Hematopoietic multipotent progenitor cell (in vitro differentiated cells): ENCODE results near the gene ETV6. TPM values are rescaled to one million over a fixed set of nuclear protein-coding genes. Genes with fewer than 3 reads are reported as not detected.
A peak's percentile ranks its signal among the peaks of the same experiment; 100 is the strongest.
"Not testable (repeated sequence)": the region's sequence is repeated elsewhere in the genome, so short reads cannot be mapped to it uniquely, and the experiment has no call there.

ENCODE experiments used
- DNase-seq, 3 donors: peaks; one replicate each; pipeline ENCODE4 v3.0.0-alpha.2; 2011 to 2015; ENCODE audit warnings: low read depth in 2 of 3, low spot score in 2 of 3
- total RNA-seq: library from RNA; depleted of rRNA; stranded (reverse); fragments of >200 nt; gene quantifications from one replicate; pipeline ENCODE4 v1.2.3, GENCODE V29; 2012

Gene ETV6
- total RNA-seq, 1 donor = 99.9 TPM

DNA sequence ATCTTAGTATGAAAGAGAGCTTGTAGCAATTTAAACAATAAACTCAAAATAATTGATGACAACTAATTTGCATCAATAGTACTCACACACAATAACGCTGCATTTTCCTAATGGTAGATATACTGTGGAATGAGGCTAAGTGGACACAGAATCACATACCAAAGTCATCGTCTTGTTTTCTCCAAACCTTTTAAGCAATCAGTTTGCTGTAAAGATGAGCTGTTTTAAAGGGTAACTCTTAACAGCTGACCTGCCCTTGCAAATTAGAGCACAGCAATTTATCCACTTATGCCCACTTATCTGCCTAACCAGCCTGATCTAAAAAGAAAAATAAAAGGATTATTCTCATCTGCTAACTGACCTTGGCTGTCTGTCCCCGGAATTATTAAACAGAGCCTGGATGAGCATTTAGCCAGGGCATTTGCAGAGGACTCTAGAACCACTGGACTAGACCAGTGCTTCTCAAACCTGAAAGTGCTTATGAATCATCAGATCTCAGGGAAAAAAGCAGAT, 247.0 kb downstream of the ETV6 start:
- DNase-seq = no peak

DNA sequence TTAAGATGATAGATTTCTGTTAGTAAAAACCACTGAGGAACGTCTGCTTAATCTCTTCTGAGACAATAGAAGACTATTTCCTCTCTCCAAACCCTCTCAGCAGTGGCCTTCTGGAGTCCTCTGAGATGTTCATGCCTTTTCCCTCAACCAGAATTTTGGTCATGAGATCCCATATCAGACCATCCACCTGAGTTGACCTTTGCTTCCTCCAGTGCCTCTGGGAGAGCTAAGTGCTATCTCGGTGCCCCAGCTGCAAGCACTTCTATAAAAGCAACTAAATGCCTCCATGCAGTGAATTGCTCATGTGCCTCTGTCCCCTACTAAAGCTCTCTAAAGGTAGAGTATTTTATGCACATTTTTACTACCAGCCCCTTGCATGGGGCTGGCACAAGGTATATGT, 248.4 kb downstream of the ETV6 start:
- no peak for DNase-seq

DNA sequence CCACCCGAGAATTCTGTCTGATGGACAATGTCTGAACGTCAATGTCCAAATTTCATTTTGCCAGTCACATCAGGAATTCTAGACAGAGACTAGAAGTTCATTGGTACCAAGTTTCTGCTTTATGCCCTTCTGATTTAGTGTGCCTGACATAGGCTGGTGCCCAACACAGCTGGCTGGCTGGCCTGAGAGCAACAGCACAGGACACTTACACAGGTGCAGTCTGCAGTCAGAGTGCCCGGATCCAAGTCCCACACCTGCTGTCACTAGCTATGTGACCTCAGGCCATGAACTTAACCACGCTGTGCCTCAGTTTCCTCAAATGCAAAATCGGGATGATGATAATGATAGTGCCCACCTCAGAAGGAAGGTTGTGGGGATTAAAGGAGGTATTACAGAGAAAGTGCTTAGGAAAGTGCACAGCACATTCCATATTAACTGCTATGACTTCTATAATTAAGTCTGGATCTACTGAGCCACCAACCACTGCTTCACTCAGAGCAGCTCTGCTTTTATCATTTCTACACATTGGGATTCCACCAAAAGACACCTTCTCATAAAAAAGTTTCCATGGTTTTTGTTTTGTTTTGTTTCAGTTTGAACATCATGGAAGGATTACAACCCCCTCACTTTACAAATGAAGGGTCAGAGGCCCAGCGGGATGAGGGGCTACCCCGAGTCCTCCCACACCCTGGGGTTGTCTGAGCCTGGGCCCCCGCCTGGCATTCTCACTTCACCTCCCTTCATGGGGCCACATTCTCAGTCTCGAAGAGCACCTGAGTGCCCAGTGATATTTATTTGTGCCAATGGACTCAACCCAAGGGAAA, 252.4 kb downstream of the ETV6 start:
- DNase-seq = no peak

DNA sequence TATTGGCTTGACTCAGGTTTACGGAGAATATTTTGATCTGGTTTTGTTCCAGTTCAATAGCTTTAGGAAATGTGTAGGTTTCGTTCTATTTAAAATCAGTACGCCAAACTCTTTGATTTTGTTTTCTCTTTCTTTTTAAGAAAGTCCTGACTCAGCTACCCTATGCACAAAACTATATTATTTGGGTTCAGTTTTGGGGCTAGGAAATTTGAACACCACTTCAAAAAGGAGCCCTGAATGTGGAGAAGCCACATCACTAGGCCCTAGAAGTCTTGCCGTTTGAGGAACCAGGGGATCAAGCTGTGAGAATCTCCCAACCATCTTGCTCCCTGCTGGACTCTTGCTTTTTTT, 253.0 kb downstream of the ETV6 start:
- DNase-seq = no peak

DNA sequence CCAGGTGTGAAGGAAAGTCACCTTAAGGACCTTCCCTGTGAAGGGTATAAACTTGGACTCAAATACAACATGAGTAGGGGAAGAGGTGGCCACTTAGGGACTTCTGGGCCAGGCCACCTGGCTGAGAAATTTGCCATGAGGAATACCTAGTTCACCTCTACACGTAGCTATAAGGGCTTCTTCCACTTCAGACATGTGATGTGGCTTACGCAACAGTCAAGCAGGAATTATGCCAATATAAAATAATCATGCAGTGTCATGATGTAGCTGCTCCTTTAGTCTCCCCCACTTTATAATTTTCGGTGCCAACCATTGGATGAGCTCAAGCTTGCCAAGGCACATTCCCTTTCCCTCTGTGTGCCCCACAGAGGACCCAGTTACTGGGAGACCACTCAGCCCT, 254.7 kb downstream of the ETV6 start:
- no peak for DNase-seq

DNA sequence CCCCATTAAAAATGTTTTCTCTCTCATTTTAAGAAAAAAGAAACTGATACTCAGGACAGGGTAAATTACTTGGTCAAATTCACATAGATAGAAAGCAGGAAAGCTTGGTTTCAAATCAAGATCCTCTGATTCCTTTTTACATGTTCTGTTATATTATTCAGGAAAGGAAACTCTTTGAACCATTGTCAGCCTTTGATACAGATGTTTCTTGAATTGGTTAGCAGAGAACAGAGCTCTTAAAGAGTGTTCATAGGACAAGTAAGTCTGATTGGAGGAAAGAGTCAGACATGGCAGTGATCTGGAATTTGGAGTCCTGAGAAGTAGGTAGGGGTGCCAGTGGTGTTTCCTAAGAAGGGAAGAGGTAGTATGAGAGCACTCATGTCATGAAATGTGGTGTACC, 256.1 kb downstream of the ETV6 start:
- DNase-seq = no peak

DNA sequence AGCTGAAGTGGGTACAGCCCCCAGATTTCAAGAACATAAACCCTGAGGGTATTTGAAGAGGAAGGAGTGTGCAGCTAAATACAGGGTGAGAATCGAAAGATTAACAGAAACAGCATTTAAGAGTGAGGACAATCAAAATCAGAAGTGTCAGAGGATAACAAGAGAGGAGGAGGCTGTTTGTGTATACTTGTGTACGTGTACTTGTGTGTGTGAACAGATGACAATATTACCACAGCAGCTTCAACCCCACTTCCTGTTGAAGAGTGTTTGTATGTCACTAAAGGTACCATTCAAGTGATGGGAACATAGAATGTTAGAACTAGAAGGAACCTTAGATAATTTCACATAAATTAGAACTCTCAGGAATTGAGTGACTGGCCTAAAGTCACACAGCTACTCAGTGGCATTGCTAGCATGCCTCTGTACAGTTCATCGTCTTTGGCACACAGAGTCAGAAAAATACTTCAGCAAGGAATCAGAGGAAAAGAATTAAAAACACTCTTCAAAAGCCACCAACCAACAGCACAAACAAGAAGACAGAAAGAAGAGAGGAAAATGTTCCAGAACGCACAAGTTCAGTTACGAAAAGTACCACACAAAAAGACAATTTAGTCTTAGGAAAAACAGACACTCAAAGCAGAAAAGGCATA, 256.9 kb downstream of the ETV6 start:
- no peak for DNase-seq

DNA sequence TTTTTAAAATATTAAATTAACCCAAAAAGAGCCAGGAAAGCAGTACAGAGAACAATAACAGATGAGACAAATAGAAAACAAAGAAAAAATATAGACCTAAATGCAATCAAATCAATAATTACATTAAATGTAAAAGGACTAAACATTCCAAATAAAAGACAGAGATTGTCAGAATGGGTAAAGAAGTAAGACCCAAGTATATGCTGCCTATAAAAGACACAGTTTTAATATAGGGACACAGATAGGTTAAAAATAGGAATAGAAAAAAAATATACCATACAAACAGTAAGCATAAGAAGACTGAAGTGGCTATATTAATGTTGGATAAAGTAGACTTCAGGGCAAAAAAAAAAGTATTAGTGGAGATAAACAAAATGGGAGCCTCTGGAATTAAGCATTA, 258.2 kb downstream of the ETV6 start:
- no peak for DNase-seq

DNA sequence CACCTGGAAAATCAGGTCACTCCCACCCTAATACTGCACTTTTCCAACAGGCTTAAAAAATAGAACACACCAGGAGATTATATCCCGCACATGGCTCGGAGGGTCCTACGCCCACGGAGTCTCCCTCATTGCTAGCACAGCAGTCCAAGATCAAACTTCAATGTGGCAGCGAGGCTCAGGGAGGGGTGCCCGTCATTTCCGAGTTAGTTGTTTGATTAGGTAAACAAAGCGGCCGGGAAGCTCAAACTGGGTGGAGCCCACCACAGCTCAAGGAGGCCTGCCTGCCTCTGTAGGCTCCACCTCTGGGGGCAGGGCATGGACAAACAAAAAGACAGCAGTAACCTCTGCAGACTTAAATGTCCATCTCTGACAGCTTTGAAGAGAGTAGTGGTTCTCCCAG, 259.9 kb downstream of the ETV6 start:
- DNase-seq = not testable (repeated sequence)

DNA sequence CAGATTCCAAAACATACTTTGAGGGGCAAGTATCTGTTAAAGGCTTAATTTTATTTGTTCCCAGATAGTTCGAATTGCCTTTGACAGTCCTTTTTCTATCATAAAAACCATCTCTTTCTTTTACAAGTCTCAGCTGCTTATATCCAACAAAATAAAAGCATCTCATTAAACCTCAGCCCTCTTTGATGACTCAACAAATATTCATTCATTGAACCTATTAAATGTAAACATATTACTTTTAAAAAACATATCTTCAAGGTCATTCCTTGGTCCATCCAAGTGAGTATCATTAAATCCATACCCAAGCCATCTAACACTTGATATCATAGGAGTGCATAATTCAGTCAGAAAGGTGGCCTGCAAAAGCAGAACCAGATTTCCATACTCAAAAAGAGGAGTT, 266.6 kb downstream of the ETV6 start:
- DNase-seq = no peak

DNA sequence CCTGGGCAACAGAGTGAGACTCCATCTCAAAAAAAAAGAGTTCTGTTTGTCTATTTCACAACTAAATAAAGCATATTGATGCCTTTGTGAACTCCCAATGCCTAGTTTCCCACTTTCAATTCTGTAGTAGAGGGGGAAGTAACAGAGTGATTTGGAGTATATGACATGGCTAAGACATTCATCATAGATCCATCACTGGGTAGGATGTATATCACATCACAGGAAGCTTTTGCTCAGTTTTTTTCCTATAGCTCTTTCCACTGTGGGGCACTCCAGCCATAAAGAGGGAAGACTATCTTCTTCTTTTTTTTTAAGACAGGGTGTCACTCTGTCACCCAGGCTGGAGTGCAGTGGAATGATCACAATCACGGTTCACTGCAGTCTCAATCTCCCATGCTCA, 267.3 kb downstream of the ETV6 start:
- no peak for DNase-seq

DNA sequence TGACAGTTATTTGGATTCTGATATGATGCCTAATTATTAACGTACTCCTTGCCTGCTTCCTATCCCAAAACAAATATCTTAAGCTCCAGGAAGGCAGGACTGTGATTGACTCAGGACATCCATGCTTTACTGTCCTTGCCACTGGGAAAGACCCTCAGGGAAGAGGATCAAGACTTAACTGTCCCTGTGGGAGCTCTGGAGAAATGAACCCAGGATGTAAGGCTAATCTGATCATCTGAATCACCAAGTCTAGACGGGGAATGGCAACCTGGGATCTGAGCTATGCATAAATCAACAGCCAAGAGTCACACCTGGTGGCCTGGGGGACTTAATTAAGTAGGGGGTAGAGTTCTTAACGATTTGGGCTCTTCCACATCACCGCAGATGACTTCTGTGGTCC, 268.0 kb downstream of the ETV6 start:
- DNase-seq = no peak

DNA sequence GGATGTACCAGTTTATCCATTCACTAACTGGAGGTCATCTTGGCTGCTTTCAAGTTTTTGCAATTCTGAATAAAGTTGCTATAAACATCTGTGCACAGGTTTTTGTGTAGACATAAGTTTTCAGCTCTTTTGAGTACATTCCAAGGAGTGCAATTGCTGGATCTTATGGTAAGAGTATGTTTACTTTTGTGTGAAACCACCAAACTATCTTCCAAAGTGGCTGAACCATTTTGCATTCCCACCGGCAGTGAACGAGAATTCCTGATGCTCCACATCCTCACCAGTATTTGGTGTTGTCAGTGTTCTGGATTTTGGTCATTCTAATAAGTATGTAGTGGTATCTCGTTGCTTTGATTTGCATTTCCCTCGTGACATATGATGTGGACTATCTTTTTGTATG, 270.8 kb downstream of the ETV6 start:
- no peak for DNase-seq

DNA sequence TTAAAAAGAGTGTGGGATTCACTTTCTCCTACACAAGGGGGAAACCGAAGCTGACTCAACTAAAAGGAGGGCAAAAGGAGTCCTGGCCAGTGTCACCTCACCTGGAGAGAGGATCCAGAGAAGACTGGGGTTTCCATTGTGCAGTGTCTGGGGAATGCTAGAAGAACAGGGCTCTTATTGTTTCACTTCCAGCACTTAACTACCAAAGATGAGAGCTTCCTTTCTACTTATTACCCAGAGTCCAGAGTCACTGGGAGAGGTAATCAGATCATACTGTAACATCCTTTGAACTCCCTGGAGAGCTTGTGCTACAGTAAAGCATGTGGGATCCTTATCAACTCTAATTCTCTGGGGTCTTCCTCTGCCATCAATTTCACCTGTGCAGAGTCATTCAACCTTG, 272.9 kb downstream of the ETV6 start:
- DNase-seq = no peak

DNA sequence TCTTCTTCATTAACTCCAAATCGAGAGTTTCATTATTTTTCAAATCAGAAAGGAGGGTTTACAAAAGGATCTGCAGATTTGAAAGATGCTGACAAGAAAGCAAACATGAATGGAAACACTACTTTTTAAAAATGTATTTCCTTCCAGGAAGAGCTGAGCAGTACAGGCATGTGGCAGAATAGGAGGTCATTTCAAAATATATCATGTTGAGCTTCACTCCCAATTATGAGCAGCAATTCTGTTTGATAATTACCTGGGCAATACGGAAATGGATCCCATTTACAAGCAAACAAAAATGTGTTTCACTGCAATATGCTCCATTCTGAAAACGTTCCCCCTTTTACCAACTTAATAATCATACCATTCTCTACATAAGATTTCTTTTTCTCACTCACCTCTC, 273.6 kb downstream of the ETV6 start:
- DNase-seq = no peak

DNA sequence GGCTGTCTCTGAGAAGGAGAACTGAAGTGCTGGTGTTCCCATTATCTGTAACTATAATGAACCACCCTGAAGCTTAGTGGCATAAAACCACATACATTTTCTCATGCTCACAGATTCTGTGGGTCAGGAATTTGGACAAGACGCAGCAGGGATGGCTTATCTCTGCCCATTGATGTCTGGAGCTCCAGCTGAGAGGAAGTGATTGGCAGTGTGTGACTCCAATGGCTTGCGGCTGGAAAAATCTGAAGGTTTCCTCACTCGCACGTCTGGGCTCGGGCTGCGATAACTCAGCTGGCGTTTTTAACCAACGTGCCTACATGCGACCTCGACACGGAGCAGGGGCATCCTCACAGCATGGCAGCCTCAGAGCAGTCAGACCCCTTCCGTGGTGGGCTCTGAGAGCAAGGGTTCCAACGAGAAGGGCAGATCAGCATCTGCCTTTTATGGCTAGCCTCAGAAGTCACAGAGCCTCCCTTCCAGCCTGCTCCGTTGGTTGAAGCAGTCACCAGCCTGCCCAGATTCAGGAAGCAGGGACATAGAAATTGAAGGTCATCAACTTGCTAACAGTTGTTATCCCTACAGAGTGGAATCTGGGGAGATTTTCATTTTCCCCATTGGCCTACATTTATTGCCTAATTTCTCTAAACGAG, 277.9 kb downstream of the ETV6 start:
- DNase-seq = peak in 1 of 3 donors; percentile 15

DNA sequence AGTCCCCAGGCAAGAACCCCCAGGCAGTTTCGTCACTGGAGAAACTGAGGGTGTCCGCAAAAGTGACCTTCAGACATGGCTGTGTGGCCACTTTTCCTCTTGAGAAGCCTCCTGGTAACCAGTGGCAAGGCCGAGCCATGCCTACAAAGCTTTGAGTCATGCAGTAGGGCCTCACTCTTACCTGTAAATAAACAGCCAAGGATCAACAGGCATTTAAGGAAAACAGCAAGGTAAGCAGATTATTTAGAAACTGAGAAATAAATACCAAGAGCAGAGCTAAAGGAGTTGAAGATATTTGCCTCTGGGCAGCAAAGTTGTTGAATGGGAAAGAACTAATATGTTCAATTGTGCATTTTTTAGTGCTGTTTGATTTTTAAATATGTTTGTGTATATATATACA, 280.2 kb downstream of the ETV6 start:
- DNase-seq = no peak

DNA sequence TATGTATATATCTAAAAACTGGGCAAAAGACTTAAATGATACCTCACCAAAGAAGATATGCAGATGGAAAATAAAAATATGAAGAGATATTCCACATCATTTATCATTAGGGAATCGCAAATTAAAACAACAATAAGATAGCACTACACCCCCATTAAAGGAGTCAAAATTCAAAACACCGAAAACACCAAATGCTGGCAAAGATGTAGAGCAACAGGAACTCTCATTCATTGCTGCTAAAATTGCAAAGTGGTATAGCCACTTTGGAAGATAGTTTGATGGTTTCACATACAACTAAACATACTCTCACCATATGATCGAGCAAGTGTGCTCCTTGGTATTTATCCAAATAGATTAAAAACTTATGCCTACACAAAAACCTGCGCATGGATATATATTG, 289.7 kb downstream of the ETV6 start:
- DNase-seq = no peak

DNA sequence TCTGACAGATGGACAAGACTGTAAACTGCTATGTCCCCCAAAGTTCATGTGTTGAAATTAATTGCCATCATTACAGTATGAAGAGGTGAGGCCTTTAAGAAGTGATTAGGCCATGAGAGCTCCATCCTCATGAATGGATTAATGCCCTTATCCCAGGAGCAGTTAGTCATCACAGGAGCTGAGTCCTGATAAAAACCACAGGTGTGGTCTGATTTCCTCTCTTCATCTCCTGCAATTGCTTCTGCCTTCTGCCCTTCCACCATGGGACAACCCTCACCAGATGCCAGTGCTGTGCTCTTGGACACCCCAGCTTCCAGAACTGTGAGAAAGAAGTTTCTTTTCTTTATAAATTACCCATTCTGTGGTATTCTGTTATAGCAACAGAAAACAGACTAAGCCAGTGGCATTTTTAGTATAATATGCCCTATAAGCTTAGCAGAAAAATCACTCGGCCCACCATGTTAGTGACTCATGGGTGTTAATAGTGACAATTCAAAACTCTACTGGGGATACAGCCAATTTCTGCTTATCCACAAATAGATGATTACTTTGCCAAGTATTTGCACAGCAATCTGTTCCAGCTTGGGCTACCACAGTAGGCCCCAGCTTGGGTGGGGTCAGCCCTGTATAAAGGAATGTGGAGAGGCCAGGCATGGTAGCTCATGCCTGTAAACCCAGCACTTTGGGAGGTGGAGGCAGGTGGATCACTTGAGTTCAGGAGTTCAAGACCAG, 292.3 kb downstream of the ETV6 start:
- no peak for DNase-seq

DNA sequence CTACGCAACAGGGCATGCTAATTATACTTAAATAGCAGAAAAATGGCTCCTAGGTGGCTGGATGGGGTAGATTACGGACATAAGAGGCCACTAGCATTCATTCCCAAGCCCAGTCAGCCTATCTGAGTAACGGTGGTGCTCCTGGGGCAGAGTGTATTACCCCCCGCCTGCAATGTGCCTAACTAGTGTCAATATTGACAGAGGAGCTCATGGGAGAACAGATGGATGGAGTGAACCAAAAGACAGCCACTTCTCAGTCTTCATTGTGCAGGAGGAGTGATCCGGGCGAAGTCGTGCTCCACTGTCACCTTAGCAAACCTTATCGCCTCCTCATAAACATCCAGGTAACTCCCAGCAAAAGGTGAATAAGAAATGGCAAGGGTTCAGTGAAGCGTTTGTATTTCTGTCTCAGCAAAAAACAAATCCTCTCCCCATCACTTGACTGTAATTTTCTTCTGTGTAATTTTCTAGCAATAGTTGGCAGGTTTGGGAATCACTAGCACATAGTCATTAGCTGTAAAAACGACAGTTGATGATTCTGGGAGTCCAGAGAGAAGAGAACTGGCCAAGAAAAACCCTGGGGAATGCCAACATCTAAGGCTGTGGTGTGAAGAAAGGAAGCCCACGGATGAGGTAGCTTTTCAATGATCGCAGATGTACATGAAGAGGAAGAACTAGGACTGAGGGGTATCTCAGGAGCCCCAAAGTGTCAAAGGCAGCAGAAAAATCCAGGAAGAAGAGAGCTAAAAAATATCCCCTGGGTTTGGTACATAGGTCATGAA, 294.6 kb downstream of the ETV6 start:
- no peak for DNase-seq
